NCI-H69 (cell line): ENCODE data around the gene TMEM126B.
A peak's percentile ranks its signal among the peaks of the same experiment; 100 is the strongest.

ENCODE experiments used
- DNase-seq: peaks from one replicate; lab custom pipeline; 2025; lab: John Stamatoyannopoulos, UW

Gene TMEM126B

DNA sequence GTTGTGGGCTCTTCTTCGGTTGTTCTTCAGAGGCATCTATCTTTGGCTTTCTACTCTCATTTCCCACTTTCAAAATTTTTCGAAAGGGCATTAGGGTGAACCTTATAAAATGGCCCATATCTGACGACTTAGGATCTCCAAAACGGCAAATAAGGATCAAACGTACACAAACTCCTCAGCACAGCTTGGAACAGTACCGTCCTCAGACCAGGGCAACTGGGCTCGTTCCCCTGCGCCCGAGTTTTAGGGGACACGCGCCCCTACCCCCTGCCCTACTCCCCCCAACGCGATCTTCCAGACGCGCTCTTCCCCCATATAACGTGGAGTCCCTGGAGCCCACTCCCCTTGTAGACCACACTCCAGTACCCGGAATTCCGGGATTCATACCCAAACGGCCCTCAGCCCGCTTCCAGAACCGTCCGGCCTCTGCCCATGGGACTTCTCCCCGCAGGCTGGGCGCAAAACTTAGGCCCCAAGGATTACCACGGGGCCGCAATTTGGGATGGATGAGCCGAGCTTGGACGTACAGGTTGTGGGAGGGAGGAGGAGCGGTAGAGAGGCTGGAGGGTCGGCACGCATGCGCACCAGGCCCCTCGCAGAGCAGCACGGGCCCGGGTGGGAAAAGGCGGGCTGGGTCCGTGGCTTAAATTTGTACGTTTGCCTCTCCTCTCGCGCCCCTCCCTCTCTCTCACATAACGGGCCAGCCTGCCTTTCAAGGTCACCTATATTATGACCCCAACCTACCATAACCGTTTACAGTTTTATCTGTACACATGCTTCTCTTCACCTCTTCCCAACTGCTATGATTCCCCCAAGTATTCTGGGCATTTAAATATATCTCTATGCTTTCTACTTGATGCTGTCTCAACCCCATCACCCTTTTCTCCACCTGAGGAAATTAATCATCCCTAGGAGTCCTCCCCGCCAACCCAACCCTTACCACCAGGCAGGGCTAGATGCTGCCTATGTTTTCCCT lies 54.2 kb downstream of the TMEM126B start:
- peak; percentile 77 for DNase-seq

DNA sequence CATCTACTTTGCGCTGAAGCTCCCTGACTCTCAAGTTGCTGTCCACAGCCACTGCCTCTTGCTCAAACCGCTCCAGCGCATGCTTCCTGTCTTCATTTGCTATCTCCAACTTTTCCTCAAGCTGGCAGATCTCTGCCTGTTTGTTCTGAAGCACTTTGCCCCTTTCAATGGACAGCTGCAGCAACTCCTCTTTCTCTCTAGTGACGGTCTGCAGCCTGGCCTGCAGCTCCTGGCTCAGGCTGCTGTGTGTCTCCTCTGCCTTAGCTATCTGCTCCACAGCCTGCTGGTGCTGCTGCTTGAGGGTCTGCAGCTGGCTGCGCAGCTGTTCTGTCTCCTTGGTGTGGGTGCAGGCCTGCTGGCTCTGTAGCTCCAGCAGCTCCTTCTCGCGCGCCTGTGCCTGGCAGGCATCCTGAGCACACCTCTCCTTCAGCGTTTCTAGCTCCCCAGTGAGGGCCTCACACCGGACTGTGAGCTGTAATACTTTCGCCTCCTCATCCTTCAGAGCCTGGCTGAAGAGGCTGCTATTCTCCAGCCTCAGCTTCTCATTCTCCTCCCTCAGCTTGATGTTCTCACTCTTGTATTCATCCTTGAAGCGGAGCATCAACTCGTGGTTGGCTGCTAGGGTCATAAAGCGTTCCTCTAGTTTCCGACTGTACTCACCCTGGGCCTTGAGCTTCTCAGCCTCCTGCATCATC lies 56.9 kb downstream of the TMEM126B start:
- DNase-seq = peak; percentile 32

- DNase-seq = peak; percentile 98
Measured at GRCh38 chr11:85685820-85686459, 57.5 kb downstream of the TMEM126B start, which contains the start of gene CCDC89. Gene CCDC89, minus strand, starts transcription at chr11:85686195. Its CDS starts 65 bp downstream, at chr11:85686130.
